Mucosa of rectum (tissue), 2 donors: ENCODE results near the gene ARAP1.

Source experiments
- H3K27ac ChIP-seq, 2 donors: one replicate each; pipeline ENCODE4 v1.7.0; 2013; ENCODE audit warnings: inconsistent platforms in 2 of 2, low read depth in 2 of 2, low read length in 2 of 2
- H3K27me3 ChIP-seq, 2 donors: one replicate each; pipeline ENCODE4 v1.7.0; 2013; ENCODE audit warnings: low read length in 2 of 2; ENCODE audit not compliant: control insufficient read depth in 2 of 2, insufficient read depth in 2 of 2
- H3K36me3 ChIP-seq, 2 donors: one replicate each; pipeline ENCODE4 v1.7.0; 2013; ENCODE audit warnings: low read length in 2 of 2; ENCODE audit not compliant: control insufficient read depth in 2 of 2, insufficient read depth in 2 of 2
- H3K4me1 ChIP-seq, 2 donors: one replicate each; pipeline ENCODE4 v1.7.0; 2013; ENCODE audit warnings: low read length in 2 of 2, mild to moderate bottlenecking in 1 of 2; ENCODE audit not compliant: control insufficient read depth in 2 of 2, insufficient read depth in 2 of 2
- H3K4me3 ChIP-seq, 2 donors: one replicate each; pipeline ENCODE4 v1.7.0; 2013; ENCODE audit warnings: low read length in 2 of 2
- H3K9ac ChIP-seq, 2 donors: one replicate each; pipeline ENCODE4 v1.7.0; 2013; ENCODE audit warnings: low read length in 2 of 2, low read depth in 1 of 2, mild to moderate bottlenecking in 1 of 2
- H3K9me3 ChIP-seq, 2 donors: one replicate each; pipeline ENCODE4 v1.7.0; 2013; ENCODE audit warnings: low read length in 2 of 2; ENCODE audit not compliant: control insufficient read depth in 2 of 2
- donor health status: healthy.
- donor health status: Normal muscosa, but diverticular disease.

ARAP1 gene

DNA sequence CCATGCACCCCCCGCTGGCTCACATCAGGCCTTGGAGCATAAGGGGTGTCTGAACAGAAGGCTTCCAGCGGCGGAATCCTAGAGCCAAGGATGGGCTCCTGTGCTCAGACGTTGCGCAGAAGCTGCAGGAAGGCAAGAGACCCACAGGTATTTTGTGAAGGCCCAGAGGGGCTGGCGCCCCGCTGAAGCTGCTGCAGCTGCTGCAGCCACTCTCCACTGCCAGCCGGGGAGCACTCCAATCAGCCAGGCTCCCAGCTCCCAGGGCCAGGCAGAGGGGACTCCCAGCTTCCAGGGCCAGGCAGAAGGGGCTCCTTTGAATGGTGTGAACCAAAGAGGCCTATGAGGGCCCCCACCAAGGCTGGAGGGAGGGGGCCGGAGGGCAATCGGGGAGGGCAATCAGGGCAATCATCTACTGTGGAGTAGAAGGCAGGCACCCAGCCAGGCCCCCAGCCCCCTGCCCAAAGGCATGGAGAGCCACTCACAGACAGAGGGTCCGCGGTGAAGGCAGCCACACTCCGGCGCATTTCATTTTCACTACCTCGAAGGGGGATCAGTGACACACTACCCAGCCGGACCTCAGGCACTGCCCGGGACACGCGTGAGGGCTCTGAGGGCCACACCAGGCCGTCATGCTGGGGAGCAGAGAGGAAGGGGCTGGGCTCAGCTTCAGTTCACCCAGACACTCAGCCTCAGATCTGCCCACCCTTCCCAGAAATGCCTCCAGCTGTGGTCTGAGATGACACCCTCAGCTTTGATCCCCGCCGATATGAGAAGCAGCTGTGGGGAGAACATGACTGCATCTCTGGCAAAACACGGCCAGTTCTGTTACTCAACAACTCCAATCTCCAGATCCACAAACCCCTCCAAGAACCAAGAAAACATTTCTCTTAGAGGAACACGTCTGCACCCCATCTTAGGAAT is 66.4 kb downstream of the ARAP1 start:
- Histone ChIP-seq H3K4me3 (no peak overlapping the region), H3K9ac (no peak overlapping the region), H3K4me1 (peaks cover 2% of the 10 kb centered on the region in 2 donors), H3K27me3 (no peaks in the 10 kb centered on the region), H3K9me3 (no peaks in the 10 kb centered on the region), H3K36me3 (peaks cover 37 to 40% of the 10 kb centered on the region in 2 donors), H3K27ac (no peak overlapping the region)

DNA sequence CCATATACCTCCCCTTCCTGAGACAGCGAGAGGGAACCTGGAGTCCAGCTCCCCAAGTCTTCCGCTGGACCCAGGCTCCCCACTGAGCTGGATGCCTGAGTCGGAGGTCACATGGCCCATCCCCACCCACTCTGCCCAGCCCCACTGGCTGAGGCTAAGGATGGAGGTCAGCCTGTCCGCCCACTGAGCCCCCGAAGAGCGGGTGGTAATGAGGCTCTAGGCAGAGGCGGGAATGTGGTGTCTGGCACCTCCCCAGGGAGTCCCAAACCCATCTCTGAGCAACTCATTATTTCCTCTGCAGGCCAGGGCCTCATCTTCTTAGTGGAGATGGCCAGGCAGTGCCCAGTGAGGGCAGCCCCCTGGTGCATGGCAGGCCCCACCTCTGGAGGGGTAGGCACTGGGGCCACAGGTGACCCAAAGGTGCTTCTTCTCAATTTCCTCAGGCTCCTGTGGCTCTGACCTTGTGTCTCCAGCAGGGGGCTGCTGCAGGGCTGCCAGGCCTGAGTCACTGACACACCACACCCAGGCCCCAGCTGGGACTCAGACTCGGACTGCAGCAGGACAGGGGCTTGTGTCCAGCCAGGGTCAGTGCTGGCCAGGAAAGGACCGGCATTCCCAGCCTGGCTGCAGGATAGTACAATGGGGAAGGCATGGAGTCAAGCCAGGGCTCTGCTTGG is 67.8 kb downstream of the ARAP1 start:
- Histone ChIP-seq H3K9ac (no peak overlapping the region), H3K27me3 (peaks cover 0 to 3% of the 10 kb centered on the region in 2 donors), H3K9me3 (no peaks in the 10 kb centered on the region), H3K27ac (no peak overlapping the region), H3K4me3 (no peak overlapping the region), H3K36me3 (peaks cover 28 to 29% of the 10 kb centered on the region in 2 donors), H3K4me1 (peaks cover 2% of the 10 kb centered on the region in 2 donors)

DNA sequence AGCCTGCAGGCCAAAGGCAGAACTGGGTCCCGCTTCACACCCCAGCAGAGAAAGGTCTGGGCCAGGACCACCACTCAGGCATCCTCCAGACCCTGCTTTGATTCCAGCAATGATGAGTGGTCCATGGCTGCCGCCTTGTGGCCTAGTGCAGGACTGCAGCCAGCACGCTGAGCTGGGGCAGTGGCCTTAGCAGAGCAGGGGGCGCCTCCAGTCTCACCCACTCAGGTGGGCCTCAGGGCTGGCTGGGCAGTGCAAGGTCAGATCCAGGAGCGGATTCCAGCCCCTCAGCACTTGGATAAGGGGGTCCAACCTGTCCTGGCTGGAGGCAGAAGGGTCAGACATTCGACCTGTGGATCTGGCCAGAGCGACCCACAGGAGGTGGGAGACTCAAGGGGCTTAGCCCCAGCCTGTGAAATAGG is 68.4 kb downstream of the ARAP1 start:
- Histone ChIP-seq H3K36me3 (peaks cover 22 to 26% of the 10 kb centered on the region in 2 donors), H3K4me1 (peaks cover 2% of the 10 kb centered on the region in 2 donors), H3K27me3 (peaks cover 3 to 4% of the 10 kb centered on the region in 2 donors), H3K9ac (no peak overlapping the region), H3K4me3 (no peak overlapping the region), H3K27ac (no peak overlapping the region), H3K9me3 (no peaks in the 10 kb centered on the region)

DNA sequence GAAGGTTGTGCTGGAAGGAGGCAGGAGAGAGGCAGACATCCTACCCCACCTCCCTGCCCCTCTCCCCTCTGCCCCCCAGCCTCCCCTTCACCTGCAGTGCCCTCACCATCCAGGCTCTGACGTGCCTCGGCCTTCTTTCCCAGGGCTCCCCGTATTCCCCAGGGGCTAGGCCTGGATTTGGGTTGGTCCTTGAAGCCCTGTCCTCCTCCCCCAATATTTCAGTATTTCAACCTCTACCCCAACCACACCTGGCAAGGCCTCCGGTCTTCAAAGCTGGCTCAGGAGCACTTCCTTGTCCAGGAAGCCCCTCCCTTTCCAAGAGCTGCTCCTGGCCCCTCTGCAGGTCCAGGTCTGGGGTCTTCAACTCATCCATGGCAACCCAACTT is 69.4 kb downstream of the ARAP1 start:
- H3K27me3 ChIP-seq, result peaks cover 3 to 12% of the 10 kb centered on the region in 2 donors
- no peak overlapping the region for H3K9ac ChIP-seq
- no peaks in the 10 kb centered on the region for H3K9me3 ChIP-seq
- peaks cover 13 to 17% of the 10 kb centered on the region in 2 donors for H3K36me3 ChIP-seq
- no peak overlapping the region for H3K27ac ChIP-seq
- peaks cover 2% of the 10 kb centered on the region in 2 donors for H3K4me1 ChIP-seq
- no peak overlapping the region for H3K4me3 ChIP-seq

DNA sequence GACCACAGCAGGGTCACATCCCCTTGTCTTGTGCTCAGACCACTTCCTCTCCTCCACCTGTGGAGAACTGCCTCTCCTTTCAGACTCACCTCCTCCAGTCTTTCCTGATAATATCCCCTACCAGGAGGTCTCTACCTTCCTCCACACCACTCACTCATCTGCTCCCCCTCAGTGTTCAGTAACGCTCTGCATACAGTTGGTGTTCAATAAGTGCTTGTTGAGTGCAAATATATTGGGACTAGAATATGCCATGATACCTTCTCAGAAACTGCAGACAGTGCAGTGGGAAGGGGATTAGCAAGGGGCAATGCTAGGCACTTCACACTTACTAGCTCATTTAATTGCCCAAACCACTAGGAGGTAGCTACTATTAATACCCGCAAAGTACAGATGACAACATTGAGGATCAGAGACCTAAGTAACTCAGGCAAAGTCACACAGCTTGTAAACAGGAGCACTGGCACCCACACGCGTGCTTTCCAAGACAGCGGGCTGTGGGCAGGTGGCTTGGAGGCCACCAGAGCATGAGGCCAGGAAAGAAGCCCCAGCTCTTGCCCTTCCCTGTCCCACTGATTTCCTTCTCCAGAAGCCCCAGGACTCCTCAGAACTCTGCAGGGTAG is 69.9 kb downstream of the ARAP1 start:
- no peaks in the 10 kb centered on the region for H3K9me3 ChIP-seq
- H3K9ac ChIP-seq, result no peak overlapping the region
- peaks cover 3 to 16% of the 10 kb centered on the region in 2 donors for H3K27me3 ChIP-seq
- no peak overlapping the region for H3K4me3 ChIP-seq
- no peak overlapping the region for H3K27ac ChIP-seq
- H3K36me3 ChIP-seq, result peaks cover 8 to 12% of the 10 kb centered on the region in 2 donors
- peaks cover 2% of the 10 kb centered on the region in 2 donors for H3K4me1 ChIP-seq

DNA sequence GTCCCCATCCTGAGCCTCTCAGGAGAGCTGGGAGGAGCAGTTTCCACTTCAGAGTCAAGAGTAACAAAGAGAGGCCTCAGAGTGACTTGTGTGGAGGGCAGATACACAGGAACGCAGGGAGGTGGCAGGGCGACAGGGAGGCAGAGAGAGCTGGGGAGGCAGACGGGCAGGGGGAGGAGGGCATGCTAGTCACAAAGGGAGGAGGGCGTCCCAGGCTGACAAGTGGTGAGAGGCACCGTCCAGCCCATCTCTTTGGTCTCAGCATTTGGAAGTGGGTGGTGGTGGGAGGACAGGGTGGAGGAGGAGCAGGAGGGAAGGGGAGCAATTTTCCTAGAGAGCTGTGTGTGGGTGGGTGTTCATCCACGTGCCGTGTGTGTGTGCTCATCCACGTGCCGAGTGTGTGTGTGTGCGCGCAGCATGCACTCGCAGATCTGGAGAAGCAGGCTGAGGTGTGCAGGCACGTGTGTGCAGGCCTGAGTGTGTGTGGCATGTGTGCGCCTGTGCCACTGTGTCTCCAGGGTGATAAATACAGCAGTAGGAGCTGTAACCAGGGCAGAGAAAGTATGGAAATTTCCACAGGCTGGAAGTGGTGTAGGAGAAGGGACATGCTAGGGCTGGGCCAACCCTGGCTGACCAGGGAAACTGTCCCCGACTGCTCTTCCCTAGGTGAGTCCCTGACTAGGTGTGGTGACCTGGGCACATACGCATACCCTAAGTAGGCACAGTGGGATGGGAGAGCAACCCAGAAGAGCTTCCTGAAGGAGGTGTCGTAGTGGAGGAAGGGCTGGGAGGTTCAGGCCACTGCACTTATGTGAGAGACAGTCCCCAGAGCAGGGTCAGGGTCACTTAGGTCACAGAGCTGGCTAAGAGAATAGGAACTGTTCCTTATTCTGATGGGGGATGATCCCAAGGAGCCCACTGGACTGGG is 70.7 kb downstream of the ARAP1 start:
- Histone ChIP-seq H3K4me3 (no peak overlapping the region), H3K4me1 (peaks cover 2% of the 10 kb centered on the region in 2 donors), H3K36me3 (peaks cover 1 to 3% of the 10 kb centered on the region in 2 donors), H3K27me3 (peaks cover 3 to 21% of the 10 kb centered on the region in 2 donors), H3K9ac (no peak overlapping the region), H3K9me3 (no peaks in the 10 kb centered on the region), H3K27ac (no peak overlapping the region)

DNA sequence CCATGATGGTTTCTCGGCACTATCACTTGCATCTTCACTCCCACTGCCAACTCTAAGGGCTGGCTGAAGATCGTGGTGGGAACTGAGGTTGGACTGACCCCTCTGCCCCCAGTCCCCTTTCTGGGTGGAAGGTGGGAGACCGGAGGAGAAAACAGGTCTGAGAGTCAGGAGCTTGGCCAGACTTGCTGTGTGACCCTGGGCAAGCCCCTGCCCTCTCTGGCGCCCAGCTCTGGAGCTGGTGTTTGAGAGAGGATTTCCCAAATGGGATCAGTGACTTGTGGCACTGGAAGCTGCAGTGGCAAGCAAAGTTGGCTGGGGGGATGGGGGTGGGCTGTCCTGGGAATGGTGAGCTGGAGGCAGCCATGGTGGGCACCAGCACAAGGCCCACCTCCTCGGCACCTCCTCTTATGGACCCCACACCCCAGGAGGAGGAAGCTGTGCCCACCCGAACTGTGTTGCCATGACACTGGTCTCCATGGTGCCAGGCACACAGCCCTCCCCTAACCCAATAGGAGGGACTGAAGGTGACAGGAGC is 71.5 kb downstream of the ARAP1 start:
- Histone ChIP-seq H3K4me3 (no peak overlapping the region), H3K9ac (no peak overlapping the region), H3K27me3 (peaks cover 7 to 29% of the 10 kb centered on the region in 2 donors), H3K27ac (no peak overlapping the region), H3K9me3 (no peaks in the 10 kb centered on the region), H3K4me1 (peaks cover 2% of the 10 kb centered on the region in 2 donors), H3K36me3 (no peaks in the 10 kb centered on the region)

DNA sequence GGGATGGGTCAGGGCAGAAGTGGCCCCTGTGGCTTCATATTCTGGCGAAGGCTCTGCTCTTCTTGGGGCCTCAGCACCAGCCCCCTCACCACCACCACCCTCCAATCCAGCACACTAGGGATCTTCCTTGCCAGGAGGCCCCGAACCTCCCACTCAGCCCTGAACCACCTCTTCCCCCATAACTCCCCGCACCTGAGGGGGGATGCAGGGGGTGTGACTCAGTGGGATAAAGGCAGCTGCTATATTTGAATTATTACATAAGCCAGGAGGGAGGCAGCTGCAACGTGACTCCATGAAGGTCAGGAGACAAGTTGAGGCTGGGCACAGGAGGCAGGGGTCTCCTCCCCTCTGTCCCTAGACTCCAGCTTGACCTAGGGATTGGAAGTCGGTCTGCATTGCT is 72.3 kb downstream of the ARAP1 start:
- Histone ChIP-seq H3K36me3 (no peaks in the 10 kb centered on the region), H3K4me3 (no peak overlapping the region), H3K9ac (no peak overlapping the region), H3K4me1 (peaks cover 2% of the 10 kb centered on the region in 2 donors), H3K27me3 (peaks cover 12 to 35% of the 10 kb centered on the region in 2 donors), H3K9me3 (no peaks in the 10 kb centered on the region), H3K27ac (no peak overlapping the region)

DNA sequence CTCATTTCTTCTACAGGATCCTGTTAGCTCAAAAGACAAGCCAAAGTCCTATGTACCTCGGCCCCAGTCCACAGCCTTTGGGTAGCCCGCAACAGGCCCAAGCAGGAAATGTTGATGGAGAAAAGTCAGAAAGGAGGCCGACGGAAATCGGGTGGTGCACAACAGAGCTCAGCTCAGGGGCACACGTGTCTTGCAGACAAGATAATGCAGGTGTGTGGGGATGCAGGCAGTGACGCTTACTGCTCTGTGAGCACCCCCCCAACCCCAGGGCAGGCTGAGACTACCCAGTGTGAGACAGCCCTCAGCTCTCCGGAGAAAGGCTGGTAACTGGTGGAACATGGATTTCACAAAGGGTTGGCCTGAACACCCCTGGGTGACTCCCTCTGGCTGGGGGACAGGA is 73.7 kb downstream of the ARAP1 start:
- H3K9ac ChIP-seq, result no peak overlapping the region
- no peak overlapping the region for H3K4me3 ChIP-seq
- no peak overlapping the region for H3K27ac ChIP-seq
- H3K4me1 ChIP-seq, result no peaks in the 10 kb centered on the region
- H3K9me3 ChIP-seq, result no peaks in the 10 kb centered on the region
- no peaks in the 10 kb centered on the region for H3K36me3 ChIP-seq
- peaks cover 25 to 44% of the 10 kb centered on the region in 2 donors for H3K27me3 ChIP-seq
